ENCODE data around the gene RFX3. TPM values are rescaled to one million over a fixed set of nuclear protein-coding genes. Genes with fewer than 3 reads are reported as not detected.

The RFX3 gene
- total RNA-seq, 1 experiment from 2014 or later, result 8.4 TPM

DNA sequence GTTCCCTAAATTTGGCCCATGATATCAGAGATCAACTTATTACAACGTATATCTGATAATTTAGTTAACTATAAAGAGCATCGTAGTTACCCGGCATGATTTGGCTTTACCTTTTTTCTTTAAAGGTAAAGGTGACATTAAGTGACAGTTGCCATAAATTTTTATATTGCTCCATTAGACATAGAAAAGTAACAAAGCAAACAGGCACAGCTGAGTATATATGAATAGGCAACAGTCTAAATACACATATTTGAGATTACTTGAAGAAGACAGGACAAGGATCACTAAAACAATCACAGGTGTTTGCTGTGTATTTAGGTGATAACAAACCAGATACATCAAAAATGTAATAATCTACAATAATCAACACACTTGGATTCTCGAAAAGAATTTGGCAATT is 34.8 kb downstream of the RFX3 start:
- Histone ChIP-seq H3K36me3 (ENCODE audit: low read depth) (no peaks in the 10 kb centered on the region), H3K4me1 (replicated peaks; ENCODE audit: insufficient read depth) (no peaks in the 10 kb centered on the region), H3K9me2 (ENCODE audit: insufficient read depth) (no peaks in the 10 kb centered on the region), H3K4me3 (no peak overlapping the region), H3K79me2 (ENCODE audit: low read depth) (no peaks in the 10 kb centered on the region), H3F3A (ENCODE audit: insufficient read depth, low read depth) (no peaks in the 10 kb centered on the region), H4K20me1 (ENCODE audit: insufficient read depth) (no peaks in the 10 kb centered on the region), H3K9me3 (ENCODE audit: insufficient read depth, low read depth) (no peaks in the 10 kb centered on the region), H3K27me3 (ENCODE audit: insufficient read depth, low read depth) (no peaks in the 10 kb centered on the region), H3K27ac (no peak overlapping the region), H2AFZ (no peak overlapping the region), H3K4me2 (no peak overlapping the region)
- DNase-seq, result no peak
- no TSS peak for BruUV-seq (replicated peaks)
- TF ChIP-seq EZH2 (IDR thresholded peaks at IDR 0.05; ENCODE audit: low read depth), result no peak
- TF ChIP-seq, protein P1, sequence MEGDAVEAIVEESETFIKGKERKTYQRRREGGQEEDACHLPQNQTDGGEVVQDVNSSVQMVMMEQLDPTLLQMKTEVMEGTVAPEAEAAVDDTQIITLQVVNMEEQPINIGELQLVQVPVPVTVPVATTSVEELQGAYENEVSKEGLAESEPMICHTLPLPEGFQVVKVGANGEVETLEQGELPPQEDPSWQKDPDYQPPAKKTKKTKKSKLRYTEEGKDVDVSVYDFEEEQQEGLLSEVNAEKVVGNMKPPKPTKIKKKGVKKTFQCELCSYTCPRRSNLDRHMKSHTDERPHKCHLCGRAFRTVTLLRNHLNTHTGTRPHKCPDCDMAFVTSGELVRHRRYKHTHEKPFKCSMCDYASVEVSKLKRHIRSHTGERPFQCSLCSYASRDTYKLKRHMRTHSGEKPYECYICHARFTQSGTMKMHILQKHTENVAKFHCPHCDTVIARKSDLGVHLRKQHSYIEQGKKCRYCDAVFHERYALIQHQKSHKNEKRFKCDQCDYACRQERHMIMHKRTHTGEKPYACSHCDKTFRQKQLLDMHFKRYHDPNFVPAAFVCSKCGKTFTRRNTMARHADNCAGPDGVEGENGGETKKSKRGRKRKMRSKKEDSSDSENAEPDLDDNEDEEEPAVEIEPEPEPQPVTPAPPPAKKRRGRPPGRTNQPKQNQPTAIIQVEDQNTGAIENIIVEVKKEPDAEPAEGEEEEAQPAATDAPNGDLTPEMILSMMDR (conservative IDR thresholded peaks at IDR 0.05), result no peak
- CTCF ChIA-PET, result no interaction called here
- intact Hi-C loops (cut with micrococcal nuclease; ENCODE audit: unreplicated experiment), result no loop called here
- POLR2A ChIA-PET (ENCODE audit: unreplicated experiment), result no interaction called here

DNA sequence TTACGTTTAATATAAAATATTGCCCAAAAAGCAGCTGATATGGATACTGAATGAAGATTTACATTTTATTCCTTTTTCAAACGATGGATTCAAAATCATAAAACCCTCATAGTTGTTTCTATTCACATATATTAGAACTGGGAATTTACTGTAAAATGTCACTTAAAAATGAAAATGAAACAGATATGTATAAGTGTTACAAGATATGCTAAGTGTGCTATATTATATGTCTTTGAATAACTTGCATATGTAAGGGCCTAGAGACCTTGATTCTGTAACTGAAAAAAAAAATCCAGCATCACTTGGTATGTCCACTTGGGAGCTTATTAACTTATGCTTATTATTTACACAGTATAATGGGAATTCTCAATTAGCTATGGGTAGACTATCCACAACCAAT is 43.2 kb downstream of the RFX3 start:
- TF ChIP-seq, protein P1 (conservative IDR thresholded peaks at IDR 0.05), result no peak
- TF ChIP-seq EZH2 (IDR thresholded peaks at IDR 0.05; ENCODE audit: low read depth), result no peak
- Histone ChIP-seq H3K9me3 (ENCODE audit: insufficient read depth, low read depth) (no peaks in the 10 kb centered on the region), H2AFZ (no peak overlapping the region), H3K36me3 (ENCODE audit: low read depth) (no peaks in the 10 kb centered on the region), H3K79me2 (ENCODE audit: low read depth) (no peaks in the 10 kb centered on the region), H4K20me1 (ENCODE audit: insufficient read depth) (no peaks in the 10 kb centered on the region), H3K4me3 (no peak overlapping the region), H3F3A (ENCODE audit: insufficient read depth, low read depth) (no peaks in the 10 kb centered on the region), H3K4me2 (no peak overlapping the region), H3K27me3 (ENCODE audit: insufficient read depth, low read depth) (no peaks in the 10 kb centered on the region), H3K27ac (no peak overlapping the region), H3K9me2 (ENCODE audit: insufficient read depth) (no peaks in the 10 kb centered on the region), H3K4me1 (replicated peaks; ENCODE audit: insufficient read depth) (peaks cover 6% of the 10 kb centered on the region; the same call in 1 of the 2 replicates)
- no peak for DNase-seq
- CTCF ChIA-PET, result no interaction called here
- POLR2A ChIA-PET (ENCODE audit: unreplicated experiment), result interaction anchor here (0.6 kb wide), 1 partner anchor 15 kb away, joined by 9 read pairs; no protein-coding TSS in a partner anchor
- intact Hi-C loops (cut with micrococcal nuclease; ENCODE audit: unreplicated experiment), result no loop called here
- BruUV-seq (replicated peaks), result no TSS peak

DNA sequence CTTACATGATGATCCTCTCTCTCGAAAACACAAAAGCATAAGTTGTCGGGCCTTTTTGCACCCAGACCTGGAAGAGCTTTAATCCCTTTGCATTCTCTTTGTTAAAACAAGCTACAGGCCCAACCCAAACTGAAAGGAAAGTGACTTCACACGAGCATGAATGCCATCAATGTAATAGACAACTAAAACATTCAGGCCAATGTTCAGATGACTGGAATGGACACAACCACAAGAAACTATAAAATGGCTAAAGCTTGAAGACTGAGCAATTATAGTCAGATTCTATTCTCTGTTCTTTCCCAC is 45.5 kb downstream of the RFX3 start:
- no TSS peak for BruUV-seq (replicated peaks)
- POLR2A ChIA-PET (ENCODE audit: unreplicated experiment), result no interaction called here
- TF ChIP-seq EZH2 (IDR thresholded peaks at IDR 0.05; ENCODE audit: low read depth), result no peak
- TF ChIP-seq, protein P1 (conservative IDR thresholded peaks at IDR 0.05), result no peak

More for the DNA sequence above, 45.5 kb downstream of the RFX3 start:
- Histone ChIP-seq H3K27me3 (ENCODE audit: insufficient read depth, low read depth) (no peaks in the 10 kb centered on the region), H3K4me2 (no peak overlapping the region), H3F3A (ENCODE audit: insufficient read depth, low read depth) (no peaks in the 10 kb centered on the region), H4K20me1 (ENCODE audit: insufficient read depth) (no peaks in the 10 kb centered on the region), H3K4me1 (replicated peaks; ENCODE audit: insufficient read depth) (peaks cover 6% of the 10 kb centered on the region; the same call in 1 of the 2 replicates), H3K4me3 (no peak overlapping the region), H3K79me2 (ENCODE audit: low read depth) (no peaks in the 10 kb centered on the region), H3K36me3 (ENCODE audit: low read depth) (no peaks in the 10 kb centered on the region), H3K9me3 (ENCODE audit: insufficient read depth, low read depth) (no peaks in the 10 kb centered on the region), H3K27ac (no peak overlapping the region), H2AFZ (no peak overlapping the region), H3K9me2 (ENCODE audit: insufficient read depth) (no peaks in the 10 kb centered on the region)
- CTCF ChIA-PET, result no interaction called here
- no peak for DNase-seq
- intact Hi-C loops (cut with micrococcal nuclease; ENCODE audit: unreplicated experiment), result no loop called here

All from PC-9 (cell line).